Middle frontal gyrus (tissue), 1 donor: Measurements from ENCODE around the gene RNF112.
"Not testable (repeated sequence)": the region's sequence is repeated elsewhere in the genome, so short reads cannot be mapped to it uniquely, and the experiment has no call there.

Experiments used
- DNase-seq: peaks from one replicate; pipeline ENCODE4 v3.0.0-alpha.2; 2015; ENCODE audit warnings: low spot score; ENCODE audit errors: extremely low spot score

RNF112 gene

GRCh38 chr17:19445105-19445504, 34.1 kb downstream of the RNF112 start:
- DNase-seq = no peak

DNA sequence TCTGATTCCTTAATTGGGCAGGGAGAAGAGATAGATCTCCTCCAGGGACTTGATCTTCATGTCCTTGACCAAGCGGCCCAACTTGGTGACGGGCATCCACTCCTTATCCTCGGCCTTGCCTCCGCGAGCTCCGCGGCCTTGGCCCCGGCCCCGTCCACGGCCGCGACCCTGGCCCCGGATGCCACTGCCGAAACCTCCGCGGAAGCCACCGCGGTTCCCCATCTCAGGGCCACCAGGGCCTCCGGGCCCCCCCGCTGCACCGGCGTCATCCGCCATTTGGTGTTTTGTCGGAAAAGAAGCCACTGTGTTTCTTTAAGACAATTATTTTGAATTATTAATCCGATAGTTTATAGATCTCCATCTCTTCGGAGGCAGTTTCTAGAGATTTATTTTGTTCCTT, 35.5 kb downstream of the RNF112 start:
- DNase-seq = not testable (repeated sequence)

GRCh38 chr17:19447085-19447583, 36.1 kb downstream of the RNF112 start:
- peak; percentile 89 for DNase-seq

DNA sequence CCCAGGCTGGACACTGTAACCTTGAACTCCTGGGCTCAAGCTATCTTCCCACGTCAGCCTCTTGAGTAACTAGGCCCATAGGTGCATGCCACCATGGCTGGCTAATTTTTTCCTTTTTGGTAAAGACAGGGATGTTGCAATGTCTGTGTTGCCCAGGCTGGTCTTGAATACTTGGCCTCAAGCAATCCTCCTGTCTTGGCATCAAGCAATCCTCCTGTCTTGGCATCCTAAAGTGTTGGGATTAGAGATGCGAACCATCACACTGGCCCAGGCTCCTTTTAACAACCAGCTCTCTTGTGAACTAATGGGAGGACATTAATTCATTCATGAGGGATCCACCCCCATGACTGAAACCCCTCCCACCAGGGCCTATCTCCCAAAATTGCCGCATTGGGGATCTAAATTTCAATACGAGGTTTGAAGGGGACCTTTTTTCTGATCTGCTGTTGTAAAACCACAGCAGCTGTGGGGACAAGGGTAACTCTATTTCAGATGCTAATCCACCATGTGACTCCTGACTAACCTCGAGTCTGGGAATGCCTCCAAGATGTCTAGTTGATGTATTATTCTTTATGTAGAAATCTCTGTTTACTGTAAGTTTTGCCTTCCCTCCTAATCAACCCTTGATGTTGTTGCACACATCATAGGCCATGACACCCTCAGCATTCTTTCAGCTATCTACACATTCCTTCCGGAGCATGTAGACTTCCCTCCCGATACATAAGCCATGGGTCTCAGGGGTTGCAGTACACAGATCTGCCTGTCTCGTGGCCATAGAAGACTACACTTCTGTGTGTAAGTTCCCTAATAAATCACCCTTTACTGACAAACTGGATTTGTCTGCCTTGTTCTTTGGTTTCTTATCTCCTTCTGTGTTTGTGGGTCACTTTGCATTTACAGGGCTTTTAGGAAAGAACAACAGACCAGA, 37.6 kb downstream of the RNF112 start:
- peak; percentile 46 for DNase-seq

GRCh38 chr17:19449656-19450055, 38.6 kb downstream of the RNF112 start:
- no peak for DNase-seq

- DNase-seq = no peak
These were observed 42.3 kb downstream of the RNF112 start for GRCh38 chr17:19453296-19453695.

- no peak for DNase-seq
These were observed 43.0 kb downstream of the RNF112 start for GRCh38 chr17:19454074-19454473.

DNA sequence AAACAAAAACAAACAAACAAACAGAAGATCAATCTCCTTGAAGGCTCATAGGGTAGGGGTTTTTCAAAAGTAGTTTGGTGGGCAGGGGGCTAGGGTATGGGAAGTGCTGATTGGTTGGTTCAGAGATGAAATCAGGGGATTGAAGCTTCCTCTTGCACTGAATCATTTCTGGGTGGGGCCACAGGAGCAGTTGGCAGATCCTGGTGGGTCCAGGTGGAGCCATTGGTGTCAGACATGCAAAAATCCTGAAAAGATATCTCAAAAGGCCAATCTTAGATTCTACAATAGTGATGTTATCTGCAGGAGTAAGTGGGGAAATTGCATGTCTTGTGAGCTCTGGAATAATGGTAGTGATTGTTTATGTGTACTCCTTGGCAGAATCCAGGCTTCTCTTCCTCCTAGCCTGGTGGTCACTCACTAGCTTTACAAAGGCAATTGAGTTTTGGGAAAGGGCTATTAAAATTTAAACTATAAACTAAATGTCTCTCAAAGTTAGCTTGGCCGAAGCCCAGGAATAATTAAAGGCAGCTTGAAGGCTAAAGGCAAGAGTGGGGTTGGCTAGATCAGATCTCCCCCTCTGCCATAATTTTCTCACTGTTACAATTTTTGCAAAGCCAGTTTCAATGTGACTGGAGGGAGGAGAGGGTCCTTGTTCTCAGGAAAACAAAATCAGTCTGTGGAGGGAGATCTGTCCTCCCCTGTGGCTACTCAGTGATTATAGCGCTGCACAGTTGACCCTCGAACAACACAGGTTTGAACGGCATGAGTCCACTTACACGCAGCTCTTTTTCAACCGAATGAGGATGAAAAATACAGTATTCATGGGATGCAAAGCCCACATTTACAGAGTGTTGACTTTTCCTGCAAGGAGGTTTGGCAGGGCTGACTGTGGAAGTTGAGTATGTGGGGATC, 45.2 kb downstream of the RNF112 start:
- no peak for DNase-seq

DNA sequence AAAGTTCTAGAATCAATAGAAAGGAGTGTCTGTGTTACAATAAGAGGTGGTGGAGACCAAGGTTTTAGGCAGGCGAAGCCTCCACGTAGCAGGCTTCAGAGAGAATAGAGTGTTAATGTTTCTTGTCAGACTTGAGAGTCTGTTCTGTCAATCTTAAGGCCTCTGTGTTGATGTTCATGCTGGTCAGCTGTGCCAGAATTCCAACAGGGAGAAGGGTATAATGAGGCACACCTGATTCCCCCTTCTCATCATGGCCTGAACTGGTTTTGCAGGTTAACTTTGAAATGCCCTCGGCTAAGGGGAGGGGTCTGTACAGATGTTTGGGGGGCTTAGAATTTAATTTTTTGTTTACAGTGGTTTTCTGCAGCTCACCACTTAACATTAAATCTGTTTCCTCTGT, 46.0 kb downstream of the RNF112 start:
- no peak for DNase-seq

DNA sequence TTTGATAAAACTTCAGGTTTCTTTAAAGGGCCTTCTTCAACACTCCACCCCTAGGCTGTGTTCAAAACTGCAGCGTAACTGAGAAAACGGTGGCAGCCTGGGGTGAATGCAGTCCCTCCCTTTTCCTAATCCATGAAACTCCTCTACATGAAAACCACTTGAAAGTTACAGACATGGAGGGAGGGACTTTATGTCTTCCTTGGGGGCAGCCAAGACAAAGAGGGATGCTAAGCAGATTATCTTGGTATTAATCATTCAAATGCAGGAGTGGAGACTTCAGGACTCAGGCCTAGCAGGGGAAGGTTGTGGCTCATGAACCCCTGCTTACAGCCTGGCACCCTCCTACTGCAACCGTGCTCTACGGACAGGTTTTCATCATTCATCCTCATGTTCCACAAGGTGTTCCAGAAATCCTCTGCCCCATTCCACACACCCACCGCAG, 46.8 kb downstream of the RNF112 start:
- DNase-seq = no peak

DNA sequence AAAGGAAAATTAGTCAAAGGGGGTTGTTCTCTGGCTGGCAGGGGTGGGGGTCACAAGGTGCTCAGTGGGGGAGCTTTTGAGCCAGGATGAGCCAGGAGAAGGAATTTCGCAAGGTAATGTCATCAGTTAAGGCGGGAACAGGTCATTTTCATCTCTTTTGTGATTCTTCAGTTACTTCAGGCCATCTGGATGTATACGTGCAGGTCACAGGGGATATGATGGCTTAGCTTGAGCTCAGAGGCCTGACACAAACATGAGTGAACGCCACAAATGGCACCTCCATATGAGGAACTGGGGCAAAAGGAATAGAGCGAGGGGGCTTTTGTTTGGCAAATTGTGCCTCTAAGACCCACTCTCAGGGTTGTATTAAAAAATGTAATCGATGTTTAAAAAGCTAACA, 47.4 kb downstream of the RNF112 start:
- not testable (repeated sequence) for DNase-seq

- not testable (repeated sequence) for DNase-seq
These were observed 48.1 kb downstream of the RNF112 start for GRCh38 chr17:19459018-19459655.

DNA sequence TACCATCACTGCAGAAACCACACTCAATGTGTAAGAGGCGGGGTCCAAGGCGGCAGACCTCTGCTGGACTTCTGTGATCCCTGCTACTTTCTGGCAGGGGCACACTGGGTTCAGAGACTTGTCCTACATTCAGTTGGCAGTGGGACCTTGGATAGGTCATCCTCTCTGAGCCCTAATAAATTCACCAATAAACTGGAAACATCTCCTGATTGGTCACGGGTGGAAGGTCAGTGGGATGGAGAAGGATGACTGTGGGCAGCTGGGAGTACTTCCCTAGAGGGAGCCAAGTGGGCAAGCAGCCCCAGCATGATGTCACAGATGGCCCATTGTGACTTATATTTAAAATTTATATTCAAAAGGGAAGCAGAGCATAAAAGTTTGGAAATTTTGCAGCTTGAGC, 49.7 kb downstream of the RNF112 start:
- DNase-seq = no peak

DNA sequence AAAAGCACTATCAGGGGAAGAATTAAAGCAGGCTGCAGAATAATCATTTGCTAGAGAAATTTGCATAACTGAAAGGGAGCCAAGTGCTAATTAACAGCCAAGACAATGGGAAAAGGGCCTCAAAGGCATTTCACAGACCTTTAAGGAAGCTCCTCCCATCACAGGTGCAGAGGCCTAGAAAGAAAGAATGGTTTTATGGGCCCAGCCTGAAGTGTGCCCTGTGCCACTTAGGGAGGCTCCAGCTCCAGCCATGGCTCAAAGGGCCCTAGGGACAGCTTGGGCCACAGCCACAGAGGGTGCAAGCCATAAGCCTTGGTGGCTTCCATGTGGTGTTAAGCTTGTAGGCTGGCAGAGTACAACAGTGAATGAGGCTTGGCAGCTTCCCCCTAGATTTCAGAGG, 50.1 kb downstream of the RNF112 start:
- no peak for DNase-seq

GRCh38 chr17:19461681-19462080, 50.6 kb downstream of the RNF112 start:
- no peak for DNase-seq

DNA sequence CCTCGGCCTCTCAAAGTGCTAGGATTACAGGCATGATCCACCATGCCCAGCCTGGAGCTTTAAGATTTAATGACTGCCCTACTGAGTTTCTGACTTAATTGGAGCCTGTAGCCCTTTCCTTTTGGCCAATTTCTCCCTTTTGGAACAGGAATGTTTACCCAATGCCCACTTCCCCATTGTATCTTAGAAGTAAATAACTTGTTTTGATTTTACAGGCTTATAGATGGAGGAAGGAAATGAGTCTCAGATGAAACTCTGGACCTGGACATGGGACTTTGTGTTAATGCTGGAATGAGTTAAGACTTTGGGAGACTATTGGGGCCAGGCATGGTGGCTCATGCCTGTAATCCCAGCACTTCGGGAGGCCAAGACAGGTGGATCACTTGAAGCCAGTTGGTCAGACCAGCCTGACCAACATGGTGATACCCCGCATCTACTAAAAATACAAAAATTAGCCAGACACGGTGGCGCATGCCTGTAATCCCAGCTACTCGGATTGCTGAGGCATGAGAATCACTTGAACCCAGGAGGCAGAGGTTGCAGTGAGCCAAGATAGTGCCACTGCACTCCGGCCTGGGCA, 51.5 kb downstream of the RNF112 start:
- not testable (repeated sequence) for DNase-seq

DNA sequence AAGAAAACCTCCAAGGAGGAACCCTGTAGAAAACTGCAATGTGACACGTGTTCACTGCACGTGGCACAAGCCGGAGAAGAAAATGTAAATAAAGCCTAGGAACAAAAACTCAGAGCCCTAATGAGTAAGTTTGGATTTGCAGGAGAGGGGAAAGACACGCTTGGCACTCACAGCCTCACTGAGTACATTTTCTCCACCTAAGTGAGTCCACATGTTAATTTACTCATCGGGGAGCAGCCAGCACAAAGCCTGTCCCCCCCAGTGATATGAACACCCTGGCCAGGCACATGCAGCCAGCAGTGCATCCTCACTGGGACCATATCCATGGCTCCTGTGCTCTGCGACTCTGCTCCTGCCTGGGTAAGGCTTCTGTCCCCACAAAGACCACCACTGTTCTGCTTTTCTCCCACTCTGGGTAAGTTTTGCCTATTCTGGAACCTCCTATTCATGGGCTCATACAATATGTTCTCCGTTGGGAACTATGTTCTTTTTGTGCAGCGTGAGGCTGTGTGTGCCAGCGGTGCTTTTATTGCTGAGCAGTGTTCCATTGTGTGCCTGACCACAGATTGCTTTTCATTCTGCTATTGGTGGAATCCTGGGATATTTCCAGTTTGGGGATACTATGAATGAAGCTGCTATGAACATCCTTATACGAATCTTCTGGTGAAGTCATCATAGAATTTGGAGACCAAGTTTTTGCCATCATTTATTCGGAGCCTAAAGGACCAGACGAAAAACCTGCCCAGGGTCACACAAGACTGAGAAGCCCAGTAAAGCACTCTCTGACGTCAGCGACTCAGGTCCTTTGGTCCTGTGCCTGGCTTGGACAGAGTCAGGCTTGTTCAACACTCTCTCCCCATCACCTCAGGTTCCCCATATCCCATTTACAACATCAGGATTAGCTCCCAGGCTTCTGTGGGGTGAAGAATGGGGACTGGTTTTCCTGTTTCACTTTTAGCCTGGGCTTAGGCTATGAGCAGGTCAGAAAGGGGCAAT, 53.3 kb downstream of the RNF112 start:
- DNase-seq = no peak
